ENCODE measurements around the gene CCK. TPM values are rescaled to one million over a fixed set of nuclear protein-coding genes. Genes with fewer than 3 reads are reported as not detected.
"Not testable (repeated sequence)": the region's sequence is repeated elsewhere in the genome, so short reads cannot be mapped to it uniquely, and the experiment has no call there.

The CCK gene
- total RNA-seq, 4 donors from 2014 or later = 1.6 TPM; not detected in 3

DNA sequence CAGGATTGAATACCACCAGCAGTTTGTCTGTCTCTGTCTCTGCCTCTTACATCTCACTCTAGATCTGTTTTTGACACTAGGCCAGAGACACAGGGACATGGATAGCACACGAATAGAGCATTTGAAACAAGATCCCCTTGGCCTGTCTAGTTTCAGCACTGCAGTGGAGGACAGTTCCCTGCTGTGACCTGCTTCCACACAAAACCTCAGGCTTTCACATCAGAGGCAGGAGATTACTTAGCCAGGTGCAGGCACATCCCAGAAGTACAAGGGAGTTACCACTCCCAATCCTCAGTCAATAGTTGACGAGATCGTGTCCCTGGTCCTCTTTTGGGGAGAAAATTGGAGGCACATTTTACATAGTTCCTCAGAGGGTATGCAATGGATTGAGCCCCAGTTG lies 34.0 kb upstream of the CCK start:
- DNase-seq (ENCODE audit: low spot score) (no peak), ATAC-seq (ENCODE audit: low FRiP score) (no peak)
- TF ChIP-seq CTCF (IDR thresholded peaks at IDR 0.05) = no peak

- no peak for TF ChIP-seq CTCF (IDR thresholded peaks at IDR 0.05)
- ATAC-seq (ENCODE audit: low FRiP score) = no peak
- DNase-seq (ENCODE audit: low spot score) = no peak
Measured at GRCh38 chr3:42298259-42298658, 32.3 kb upstream of the CCK start.

DNA sequence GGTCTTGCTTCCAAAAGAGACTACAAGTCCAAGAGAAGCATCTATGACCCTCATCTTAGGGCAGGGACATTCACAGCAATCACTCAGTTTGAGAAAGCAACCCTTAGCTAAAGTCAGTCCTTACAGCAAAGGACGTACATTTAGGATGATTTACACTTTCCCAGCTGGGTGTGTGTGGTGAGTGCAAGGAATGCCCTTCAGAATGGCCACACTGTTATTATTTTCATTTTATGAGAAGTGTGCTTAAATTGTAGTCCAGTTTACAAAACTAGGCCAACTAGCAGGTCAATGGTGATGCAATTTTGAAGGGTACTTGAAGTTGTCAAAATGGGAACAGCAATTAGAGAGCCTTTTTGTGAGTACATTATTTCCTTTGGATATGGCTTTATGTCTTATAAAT lies 26.0 kb upstream of the CCK start:
- no peak for TF ChIP-seq CTCF (IDR thresholded peaks at IDR 0.05)
- ATAC-seq (ENCODE audit: low FRiP score) (no peak), DNase-seq (ENCODE audit: low spot score) (no peak)

DNA sequence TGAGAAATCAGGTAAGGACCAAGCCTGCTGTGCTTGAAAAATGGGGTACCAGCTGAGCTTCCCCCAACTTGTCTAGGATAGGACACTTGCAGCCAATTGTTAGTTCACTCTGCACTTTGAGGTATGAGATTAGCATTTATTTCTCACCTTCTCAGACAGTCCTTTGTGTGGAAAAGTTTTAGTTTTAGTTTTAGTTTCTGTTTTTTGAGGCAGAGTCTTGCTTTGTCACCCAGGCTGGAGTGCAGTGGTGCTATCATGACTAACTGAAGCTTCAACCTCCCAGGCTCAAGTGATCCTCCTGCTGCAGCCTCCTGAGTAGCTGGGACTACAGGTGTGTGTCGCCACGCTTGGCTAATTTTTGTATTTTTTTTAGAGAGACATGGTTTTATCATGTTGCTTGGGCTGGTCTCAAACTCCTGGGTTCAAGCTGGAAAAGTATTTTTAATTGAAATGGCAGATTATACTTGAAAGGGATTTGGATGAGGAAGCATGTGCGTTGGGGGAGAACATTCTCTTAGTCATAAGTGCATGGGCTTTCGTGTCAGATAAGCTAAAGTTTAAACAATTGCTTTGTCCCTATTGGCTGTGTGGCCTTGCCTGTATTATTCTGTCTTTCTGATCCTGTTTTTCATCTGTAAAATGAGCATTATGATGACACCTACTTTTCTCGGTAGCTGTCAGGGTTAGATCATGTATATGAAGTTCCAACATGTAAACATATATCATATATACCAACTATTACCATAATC lies 25.2 kb upstream of the CCK start:
- no peak for TF ChIP-seq CTCF (IDR thresholded peaks at IDR 0.05)
- ATAC-seq (ENCODE audit: low FRiP score) = no peak
- no peak for DNase-seq (ENCODE audit: low spot score)

GRCh38 chr3:42289026-42289425 lies 23.0 kb upstream of the CCK start:
- DNase-seq (ENCODE audit: low spot score) (no peak), ATAC-seq (ENCODE audit: low FRiP score) (no peak)
- no peak for TF ChIP-seq CTCF (IDR thresholded peaks at IDR 0.05)

- DNase-seq (ENCODE audit: low spot score) (no peak), ATAC-seq (ENCODE audit: low FRiP score) (no peak)
- no peak for TF ChIP-seq CTCF (IDR thresholded peaks at IDR 0.05)
Measured at GRCh38 chr3:42288385-42288784, 22.4 kb upstream of the CCK start.

GRCh38 chr3:42287423-42287822 lies 21.4 kb upstream of the CCK start:
- ATAC-seq (ENCODE audit: low FRiP score) = not testable (repeated sequence)

More at GRCh38 chr3:42287423-42287822, 21.4 kb upstream of the CCK start:
- not testable (repeated sequence) for DNase-seq (ENCODE audit: low spot score)
